HG03442 (cell line): ENCODE data around the gene KLHL5.

Source experiments
- ATAC-seq: cut with Tn5 transposase; IDR thresholded peaks from one replicate; pipeline ENCODE4 v1.9.1; 2021; ENCODE audit warnings: mild to moderate bottlenecking, moderate library complexity; ENCODE audit not compliant: unreplicated experiment

Gene KLHL5

DNA sequence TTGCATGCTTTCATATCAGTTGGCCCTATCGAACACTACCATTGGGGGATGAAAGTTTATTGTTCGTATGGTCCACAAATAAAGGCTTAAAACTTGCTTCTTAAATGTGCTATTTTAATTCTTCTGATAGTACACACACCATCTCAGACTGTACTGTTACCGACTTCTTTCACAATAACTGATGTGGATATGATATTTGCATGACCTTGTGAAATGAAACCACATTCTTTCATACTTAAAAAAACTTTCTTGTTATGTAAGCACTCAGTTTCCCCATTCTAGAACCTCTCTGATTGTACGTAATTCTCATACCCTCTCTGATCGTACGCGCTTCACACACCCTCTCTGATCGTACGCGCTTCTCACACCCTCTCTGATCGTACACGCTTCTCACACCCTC is 108.3 kb downstream of the KLHL5 start:
- ATAC-seq = no peak
